Vagina (tissue), 2 donors: Measurements from ENCODE around the gene INSR. TPM values are rescaled to one million over a fixed set of nuclear protein-coding genes. Genes with fewer than 3 reads are reported as not detected.
"Not testable (repeated sequence)": the region's sequence is repeated elsewhere in the genome, so short reads cannot be mapped to it uniquely, and the experiment has no call there.

ENCODE experiments used
- DNase-seq, 2 donors: peaks; one replicate each; pipeline ENCODE4 v3.0.0-alpha.2; 2017; ENCODE audit errors: extremely low spot score in 2 of 2
- H3K27ac ChIP-seq: fragments of 200-600 bp; sonication (generic); one replicate; pipeline ENCODE4 v1.5.1; 2019
- H3K27me3 ChIP-seq: fragments of 200-600 bp; sonication (generic); one replicate; pipeline ENCODE4 v1.5.1; 2019
- H3K36me3 ChIP-seq, 2 donors: fragments of 200-600 bp; sonication (generic); one replicate each; pipeline ENCODE4 v1.5.1; 2017 to 2019
- H3K4me1 ChIP-seq: fragments of 200-600 bp; sonication (generic); one replicate; pipeline ENCODE4 v1.5.1; 2019
- H3K4me3 ChIP-seq, 2 donors: fragments of 200-600 bp; sonication (generic); 1 replicate in 1 of 2; 2 replicates in 1 of 2; pipeline ENCODE4 v1.5.1; 2016 to 2019
- H3K9me3 ChIP-seq: fragments of 200-600 bp; sonication (generic); one replicate; pipeline ENCODE4 v1.5.1; 2019
- POLR2A ChIP-seq, 2 donors: fragments of 450-650 bp; IDR thresholded peaks; one replicate each; pipeline ENCODE4 v1.6.1; 2017; ENCODE audit warnings: antibody characterized with exemption in 2 of 2, mild to moderate bottlenecking in 2 of 2, moderate library complexity in 2 of 2
- POLR2AphosphoS5 ChIP-seq, 2 donors: sonication (generic); formaldehyde crosslinking; IDR thresholded peaks; one replicate each; pipeline ENCODE4 v1.9.0; 2017; ENCODE audit warnings: antibody characterized with exemption in 2 of 2, mild to moderate bottlenecking in 2 of 2, low read depth in 1 of 2; ENCODE audit not compliant: insufficient read depth in 1 of 2
- intact Hi-C: fragments of 100-400 bp; cut with DNase I; formaldehyde crosslinking; loops from one replicate; pipeline ENCODE4 v1.15.1; 2023
- total RNA-seq: library from RNA; depleted of rRNA; stranded (reverse); fragments of >200 nt; gene quantifications from one replicate; pipeline ENCODE4 v1.2.3, GENCODE V29; 2016
- TF ChIP-seq, protein P1 (sequence below), 3 experiments: fragments of 450-650 bp in 2 of 3; fragments of 200-600 bp in 1 of 3; sonication (generic) in 1 of 3; IDR thresholded peaks; one replicate each; pipeline ENCODE4 v1.5.1; 2017 to 2019; ENCODE audit warnings: antibody characterized with exemption in 3 of 3, mild to moderate bottlenecking in 2 of 3, moderate library complexity in 2 of 3

INSR gene
- total RNA-seq, 1 donor from 2014 or later: 86.7 TPM

DNA sequence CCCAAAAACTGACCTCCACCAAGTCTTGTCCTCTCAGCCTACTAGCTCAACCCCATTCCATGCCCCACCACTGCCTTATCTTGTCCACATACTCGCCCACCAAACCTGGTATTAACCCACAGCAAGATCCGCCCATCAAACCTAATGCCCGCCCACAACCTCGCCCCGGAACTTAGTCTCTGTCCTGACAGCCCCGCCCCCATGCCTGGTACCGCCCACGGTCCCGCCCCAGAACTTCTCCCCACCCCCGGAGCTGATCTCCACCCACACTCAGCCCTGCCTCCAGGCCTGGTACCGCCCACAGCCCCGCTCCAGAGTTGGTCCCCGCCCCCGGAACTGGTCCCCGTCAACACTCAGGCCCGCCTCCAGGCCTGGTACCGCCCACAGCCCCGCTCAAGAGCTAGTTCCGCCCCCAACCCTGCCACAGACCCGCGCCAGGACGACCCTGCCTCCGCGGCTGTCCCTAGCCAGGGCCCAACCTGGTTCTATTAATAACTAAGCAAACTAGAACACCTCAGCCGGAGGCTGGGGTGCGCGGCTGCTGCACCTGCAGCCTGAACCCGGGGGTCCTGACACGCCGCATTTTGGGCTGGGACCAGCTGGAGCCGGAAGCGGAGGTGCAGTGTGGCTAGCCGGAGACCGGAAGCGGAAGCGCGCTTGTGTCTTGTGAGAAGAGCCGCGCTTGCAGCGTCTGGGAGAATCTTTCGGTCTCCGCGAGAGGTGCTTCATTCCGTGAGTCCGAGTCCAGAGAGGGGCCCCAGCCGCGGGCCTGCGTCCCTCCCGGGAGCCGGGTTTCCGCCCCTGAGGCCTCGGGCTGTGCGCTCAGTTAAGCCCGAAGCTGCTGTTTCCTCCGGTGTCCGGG lies 224.9 kb downstream of the INSR start, which contains the start of gene ZNF557:
Gene ZNF557, plus strand, starts transcription at position 662 of the 862 bp plus-strand sequence. CDS start 5,372 bp downstream, outside the sequence.
- peak; percentile 77 to 91 for TF ChIP-seq POLR2AphosphoS5 (IDR thresholded peaks at IDR 0.05; ENCODE audit: insufficient read depth in 1 of 2, low read depth in 1 of 2)
- no peak for TF ChIP-seq POLR2A (IDR thresholded peaks at IDR 0.05)
- no peaks in the 10 kb centered on the region for H3K9me3 ChIP-seq
- H3K4me3 ChIP-seq: peak within 1 kb of the TSS; percentile 85 to 94
- peak within 1 kb of the TSS; percentile 55 for H3K27ac ChIP-seq
- intact Hi-C loops: no loop called here
- peaks cover 10% of the 10 kb centered on the region for H3K4me1 ChIP-seq
- peak in 1 of 2 donors; percentile 96 for DNase-seq
- H3K27me3 ChIP-seq: no peaks in the 10 kb centered on the region
- peaks cover 6 to 38% of the 10 kb centered on the region in 2 donors for H3K36me3 ChIP-seq

DNA sequence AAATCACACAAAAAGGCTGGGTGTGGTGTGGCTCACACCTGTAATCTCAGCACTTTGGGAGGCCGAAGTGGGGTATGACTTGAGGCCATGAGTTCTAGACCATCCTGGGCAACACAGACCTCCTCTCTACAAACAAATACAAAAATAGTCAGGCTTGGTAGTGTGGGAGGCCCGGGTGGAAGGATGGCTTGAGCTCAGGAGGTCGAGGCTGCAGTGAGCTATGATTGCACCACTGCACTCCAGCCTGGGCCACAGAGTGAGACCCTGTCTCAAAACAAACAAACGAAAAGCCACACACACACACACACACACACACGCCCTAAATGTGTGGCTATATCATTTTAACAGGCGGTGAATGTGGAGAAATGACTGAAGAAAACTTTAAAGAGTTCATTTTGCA lies 225.6 kb downstream of the INSR start:
- H3K4me1 ChIP-seq: peaks cover 10% of the 10 kb centered on the region
- H3K27me3 ChIP-seq: no peaks in the 10 kb centered on the region
- H3K36me3 ChIP-seq: peaks cover 4 to 31% of the 10 kb centered on the region in 2 donors
- intact Hi-C loops: no loop called here
- TF ChIP-seq POLR2AphosphoS5 (IDR thresholded peaks at IDR 0.05; ENCODE audit: insufficient read depth in 1 of 2, low read depth in 1 of 2) (no peak), POLR2A (IDR thresholded peaks at IDR 0.05) (no peak)
- TF ChIP-seq, protein P1, sequence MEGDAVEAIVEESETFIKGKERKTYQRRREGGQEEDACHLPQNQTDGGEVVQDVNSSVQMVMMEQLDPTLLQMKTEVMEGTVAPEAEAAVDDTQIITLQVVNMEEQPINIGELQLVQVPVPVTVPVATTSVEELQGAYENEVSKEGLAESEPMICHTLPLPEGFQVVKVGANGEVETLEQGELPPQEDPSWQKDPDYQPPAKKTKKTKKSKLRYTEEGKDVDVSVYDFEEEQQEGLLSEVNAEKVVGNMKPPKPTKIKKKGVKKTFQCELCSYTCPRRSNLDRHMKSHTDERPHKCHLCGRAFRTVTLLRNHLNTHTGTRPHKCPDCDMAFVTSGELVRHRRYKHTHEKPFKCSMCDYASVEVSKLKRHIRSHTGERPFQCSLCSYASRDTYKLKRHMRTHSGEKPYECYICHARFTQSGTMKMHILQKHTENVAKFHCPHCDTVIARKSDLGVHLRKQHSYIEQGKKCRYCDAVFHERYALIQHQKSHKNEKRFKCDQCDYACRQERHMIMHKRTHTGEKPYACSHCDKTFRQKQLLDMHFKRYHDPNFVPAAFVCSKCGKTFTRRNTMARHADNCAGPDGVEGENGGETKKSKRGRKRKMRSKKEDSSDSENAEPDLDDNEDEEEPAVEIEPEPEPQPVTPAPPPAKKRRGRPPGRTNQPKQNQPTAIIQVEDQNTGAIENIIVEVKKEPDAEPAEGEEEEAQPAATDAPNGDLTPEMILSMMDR (IDR thresholded peaks at IDR 0.05): no peak
- H3K4me3 ChIP-seq: peak overlapping the region; percentile 85 to 94
- H3K9me3 ChIP-seq: no peaks in the 10 kb centered on the region
- no peak for DNase-seq
- H3K27ac ChIP-seq: peak overlapping the region; percentile 55

DNA sequence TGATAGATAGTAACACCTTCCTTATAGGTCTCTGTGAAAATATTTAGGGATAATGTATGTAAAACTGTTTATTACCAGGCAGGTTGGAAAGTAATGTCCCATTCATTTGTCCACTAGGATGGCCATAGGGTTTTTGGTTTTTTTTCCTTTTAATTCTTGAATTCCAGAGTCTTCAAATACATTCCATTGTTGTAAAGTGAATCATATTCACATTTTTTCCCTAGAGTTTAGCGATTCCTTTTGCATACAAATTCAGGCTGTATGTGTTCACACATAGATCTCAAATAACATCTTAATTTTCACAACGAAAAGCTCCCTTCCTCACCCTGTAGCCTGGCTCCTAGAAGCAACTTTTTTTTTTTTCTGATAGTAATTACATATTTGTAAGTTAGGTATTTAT lies 226.5 kb downstream of the INSR start:
- no peak for DNase-seq
- Histone ChIP-seq H3K27me3 (no peaks in the 10 kb centered on the region), H3K4me3 (no peak overlapping the region), H3K36me3 (peaks cover 0 to 22% of the 10 kb centered on the region in 2 donors), H3K27ac (no peak overlapping the region), H3K9me3 (no peaks in the 10 kb centered on the region), H3K4me1 (peaks cover 10% of the 10 kb centered on the region)
- TF ChIP-seq POLR2A (IDR thresholded peaks at IDR 0.05): no peak
- no peak for TF ChIP-seq POLR2AphosphoS5 (IDR thresholded peaks at IDR 0.05; ENCODE audit: insufficient read depth in 1 of 2, low read depth in 1 of 2)
- TF ChIP-seq, protein P1 (IDR thresholded peaks at IDR 0.05): no peak
- intact Hi-C loops: no loop called here

DNA sequence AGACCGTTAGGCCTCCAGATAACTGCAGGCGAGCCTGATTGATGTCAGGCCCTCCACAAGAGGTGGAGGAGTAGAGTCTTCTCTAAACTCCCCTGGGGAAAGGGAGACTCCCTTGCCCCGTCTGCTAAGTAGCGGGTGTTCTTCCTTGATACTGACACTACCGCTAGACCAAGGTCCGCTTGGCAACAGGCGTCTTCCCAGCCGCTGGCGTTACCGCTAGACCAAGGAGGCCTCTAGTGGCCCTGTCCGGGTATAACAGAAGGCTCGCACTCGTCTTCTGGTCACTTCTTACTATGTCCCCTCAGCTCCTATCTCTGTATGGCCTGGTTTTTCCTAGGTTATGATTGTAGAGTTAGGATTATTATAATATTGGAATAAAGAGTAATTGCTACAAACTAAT lies 227.1 kb downstream of the INSR start:
- Histone ChIP-seq H3K4me1 (peaks cover 10% of the 10 kb centered on the region), H3K36me3 (peaks cover 0 to 16% of the 10 kb centered on the region in 2 donors)
- DNase-seq, H3K27me3 ChIP-seq, H3K27ac ChIP-seq, intact Hi-C loops, H3K9me3 ChIP-seq, H3K4me3 ChIP-seq: not testable (repeated sequence)

DNA sequence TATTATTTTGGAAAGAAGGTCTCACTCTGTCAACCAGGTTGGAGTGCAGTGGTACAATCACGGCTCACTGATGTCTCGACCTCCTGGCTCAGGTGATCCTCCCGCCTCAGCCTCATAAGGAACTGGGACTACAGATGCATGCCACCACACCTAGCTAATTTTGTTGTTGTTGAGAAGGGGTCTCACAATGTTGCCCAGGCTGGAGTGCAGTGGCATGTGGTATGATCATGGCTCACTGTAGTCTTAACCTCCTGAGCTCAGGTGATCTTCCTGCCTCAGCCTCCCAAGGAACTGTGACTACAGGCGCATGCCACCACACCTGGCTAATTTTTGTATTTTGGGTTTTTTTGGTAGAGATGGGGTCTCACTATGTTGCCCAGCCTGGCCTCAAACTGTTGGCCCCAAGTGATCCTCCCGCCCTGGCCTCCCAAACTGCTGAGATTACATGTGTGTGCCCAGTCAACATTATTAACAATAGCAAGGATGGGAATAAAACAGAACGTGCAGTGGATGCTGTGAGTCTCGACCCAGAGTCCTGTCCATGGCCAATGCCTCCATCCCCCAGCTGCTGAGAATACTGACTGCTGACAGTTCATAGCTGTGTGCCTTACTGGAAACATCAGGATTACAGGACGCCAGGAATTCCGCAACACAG lies 230.3 kb downstream of the INSR start:
- no peak for DNase-seq
- Histone ChIP-seq H3K27ac (no peak overlapping the region), H3K4me3 (no peak overlapping the region), H3K27me3 (no peaks in the 10 kb centered on the region), H3K36me3 (no peaks in the 10 kb centered on the region), H3K9me3 (no peaks in the 10 kb centered on the region), H3K4me1 (no peaks in the 10 kb centered on the region)
- intact Hi-C loops: no loop called here
- TF ChIP-seq, protein P1 (IDR thresholded peaks at IDR 0.05): no peak
- TF ChIP-seq POLR2AphosphoS5 (IDR thresholded peaks at IDR 0.05; ENCODE audit: insufficient read depth in 1 of 2, low read depth in 1 of 2) (no peak), POLR2A (IDR thresholded peaks at IDR 0.05) (no peak)
